Stimulated activated CD8-positive, alpha-beta memory T cell treated with anti-CD3 and anti-CD28 coated beads, Interleukin-12 subunit alpha, Interleukin-12 subunit beta, amount 100 ng/mL, for 24 hours (primary cell): ENCODE results near the gene AP1S1.
"Not testable (repeated sequence)": the region's sequence is repeated elsewhere in the genome, so short reads cannot be mapped to it uniquely, and the experiment has no call there.

Experiments
- DNase-seq: peaks from one replicate; pipeline ENCODE4 v3.0.0-alpha.2; 2020; ENCODE audit errors: extremely low read depth

Gene AP1S1

GRCh38 chr7:101200862-101201599 is 46.8 kb downstream of the AP1S1 start, which contains the start of gene MOGAT3:
TSS of gene MOGAT3 (minus strand) at chr7:101201036. CDS start at chr7:101200854, 182 bp downstream.
- DNase-seq, result no peak

- DNase-seq, result no peak
Measured at GRCh38 chr7:101201695-101202602, 47.7 kb downstream of the AP1S1 start.

DNA sequence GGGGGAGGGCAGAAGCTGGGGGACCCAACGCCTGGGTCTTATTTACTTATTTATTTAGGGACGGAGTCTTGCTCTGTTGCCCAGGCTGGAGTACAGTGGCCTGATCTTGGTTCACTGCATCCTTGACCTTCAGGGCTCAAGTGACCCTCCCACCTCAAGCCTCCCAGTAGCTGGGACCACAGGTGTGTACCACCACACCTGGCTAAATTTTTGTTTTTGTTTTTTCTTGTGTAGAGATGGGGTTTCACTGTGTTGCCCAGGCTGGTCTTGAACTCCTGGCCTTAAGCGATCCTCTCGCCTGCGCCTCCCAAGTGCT is 48.3 kb downstream of the AP1S1 start:
- DNase-seq, result no peak

GRCh38 chr7:101203740-101204738 is 49.8 kb downstream of the AP1S1 start:
- DNase-seq, result not testable (repeated sequence)

- no peak for DNase-seq
Measured at GRCh38 chr7:101205901-101206664, 51.8 kb downstream of the AP1S1 start.

GRCh38 chr7:101206665-101207042 is 52.4 kb downstream of the AP1S1 start:
- DNase-seq, result no peak

- DNase-seq, result no peak
Measured at GRCh38 chr7:101207459-101207858, 53.2 kb downstream of the AP1S1 start.

- no peak for DNase-seq
Measured at GRCh38 chr7:101208794-101209193, 54.5 kb downstream of the AP1S1 start.

DNA sequence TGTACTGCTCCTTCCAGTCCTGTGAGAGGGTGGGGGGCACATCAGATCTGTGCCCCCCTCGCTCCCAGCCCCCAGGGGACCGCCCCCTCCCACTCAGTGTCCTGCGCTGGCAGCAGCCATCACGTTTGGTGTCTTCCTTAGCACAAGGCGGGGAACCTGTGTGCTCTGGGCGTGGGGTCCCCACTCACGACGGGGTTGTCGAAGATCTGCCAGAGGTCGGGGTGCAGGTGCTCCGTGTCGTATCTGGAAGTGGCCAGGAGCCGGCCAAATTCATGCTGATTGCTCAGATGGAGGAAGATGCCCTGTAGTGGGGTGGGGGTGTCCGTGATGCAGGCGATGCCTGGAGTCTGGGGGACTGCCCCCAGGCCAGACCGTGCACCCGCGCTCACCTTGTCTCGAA is 55.9 kb downstream of the AP1S1 start:
- no peak for DNase-seq
